Prostate gland (tissue), 2 donors: ENCODE data around the gene MRFAP1. TPM values are rescaled to one million over a fixed set of nuclear protein-coding genes. Genes with fewer than 3 reads are reported as not detected.
A peak's percentile ranks its signal among the peaks of the same experiment; 100 is the strongest.

Source experiments
- DNase-seq: peaks from one replicate; pipeline ENCODE4 v3.0.0-alpha.2; 2019; ENCODE audit warnings: low spot score
- H3K27ac ChIP-seq, 2 donors: fragments of 200-600 bp; sonication (generic); 2 replicates each; pipeline ENCODE4 v1.5.1; 2017 to 2019
- H3K27me3 ChIP-seq: fragments of 200-600 bp; sonication (generic); replicated peaks from 2 replicates; pipeline ENCODE4 v1.5.1; 2019; ENCODE audit not compliant: insufficient read depth
- H3K36me3 ChIP-seq, 2 donors: fragments of 200-600 bp; sonication (generic); 1 replicate in 1 of 2; 2 replicates in 1 of 2; pipeline versions ENCODE4 v1.5.1 to v1.8.1; 2017 to 2019
- H3K4me1 ChIP-seq: fragments of 200-600 bp; sonication (generic); replicated peaks from 2 replicates; pipeline ENCODE4 v1.5.1; 2019
- H3K4me3 ChIP-seq, 2 donors: fragments of 200-600 bp; sonication (generic); 2 replicates each; pipeline ENCODE4 v1.5.1; 2017 to 2019
- H3K9me3 ChIP-seq: fragments of 200-600 bp; sonication (generic); 2 replicates; pipeline ENCODE4 v1.5.1; 2017
- POLR2A ChIP-seq: fragments of 450-650 bp; IDR thresholded peaks from one replicate; pipeline ENCODE4 v1.6.1; 2016; ENCODE audit warnings: antibody characterized with exemption, mild to moderate bottlenecking
- POLR2AphosphoS5 ChIP-seq: sonication (generic); formaldehyde crosslinking; IDR thresholded peaks from one replicate; pipeline ENCODE4 v1.6.1; 2017; ENCODE audit warnings: antibody characterized with exemption
- WGBS: methylation state at CpG from one replicate; pipeline ENCODE4 v1.1.5; 2018; 5-methylcytosine and 5-hydroxymethylcytosine counted together
- intact Hi-C: fragments of 100-400 bp; cut with DNase I; formaldehyde crosslinking; loops from one replicate; pipeline ENCODE4 v1.14.2; 2022
- total RNA-seq, 2 donors: library from RNA; depleted of rRNA; stranded (reverse); fragments of >200 nt; gene quantifications; one replicate each; pipeline ENCODE4 v1.1.0, GENCODE V29; 2016
- TF ChIP-seq, protein P1 (sequence below), 4 experiments: fragments of 200-600 bp in 2 of 4; fragments of 450-650 bp in 2 of 4; sonication (generic) in 2 of 4; IDR thresholded peaks; 1 replicate in 3 of 4; 2 replicates in 1 of 4; pipeline ENCODE4 v1.5.1; 2016 to 2019; ENCODE audit warnings: antibody characterized with exemption in 4 of 4, mild to moderate bottlenecking in 2 of 4, moderate library complexity in 2 of 4

MRFAP1 gene
- 100 to 1,000 TPM; 256 to 298 TPM for total RNA-seq

DNA sequence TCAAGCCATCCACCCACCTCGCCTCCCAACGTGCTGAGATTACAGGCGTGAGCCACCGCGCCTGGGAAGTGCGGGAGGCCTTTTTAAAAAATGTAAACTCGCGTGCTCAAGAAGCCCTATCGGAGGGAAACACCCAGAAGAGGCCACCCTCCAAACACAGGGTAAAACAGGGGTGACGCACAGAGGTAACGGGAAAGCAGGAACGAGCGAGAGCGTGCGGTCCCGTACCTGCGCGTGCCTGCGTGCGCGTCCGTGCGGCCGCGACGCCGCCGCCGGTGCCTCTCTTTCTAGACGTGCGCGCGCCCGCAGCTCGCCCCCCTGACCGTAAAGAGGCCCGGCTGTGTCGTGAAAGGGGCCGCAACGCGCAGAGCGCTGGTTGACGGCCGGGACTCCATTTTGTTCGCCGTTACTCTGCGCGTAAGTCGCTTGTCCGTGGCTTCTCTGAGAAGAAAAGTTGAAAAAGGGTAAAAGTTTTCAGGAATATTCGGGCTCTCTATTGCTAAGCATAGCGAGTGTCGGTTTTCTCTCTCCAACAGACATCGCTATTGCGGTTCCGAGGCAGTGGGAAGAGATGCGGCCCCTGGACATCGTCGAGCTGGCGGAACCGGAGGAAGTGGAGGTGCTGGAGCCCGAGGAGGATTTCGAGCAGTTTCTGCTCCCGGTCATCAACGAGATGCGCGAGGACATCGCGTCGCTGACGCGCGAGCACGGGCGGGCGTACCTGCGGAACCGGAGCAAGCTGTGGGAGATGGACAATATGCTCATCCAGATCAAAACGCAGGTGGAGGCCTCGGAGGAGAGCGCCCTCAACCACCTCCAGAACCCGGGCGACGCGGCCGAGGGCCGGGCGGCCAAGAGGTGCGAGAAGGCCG, at the start of gene MRFAP1:
Gene MRFAP1, plus strand, starts transcription at position 394 of the 872 bp plus-strand sequence. Its CDS starts 178 bp downstream, at position 572.
- peak within 1 kb of the TSS; percentile 61 to 80 for H3K4me3 ChIP-seq
- TF ChIP-seq POLR2A, result peak; percentile 70
- peak; percentile 93 for TF ChIP-seq POLR2AphosphoS5
- TF ChIP-seq, protein P1, sequence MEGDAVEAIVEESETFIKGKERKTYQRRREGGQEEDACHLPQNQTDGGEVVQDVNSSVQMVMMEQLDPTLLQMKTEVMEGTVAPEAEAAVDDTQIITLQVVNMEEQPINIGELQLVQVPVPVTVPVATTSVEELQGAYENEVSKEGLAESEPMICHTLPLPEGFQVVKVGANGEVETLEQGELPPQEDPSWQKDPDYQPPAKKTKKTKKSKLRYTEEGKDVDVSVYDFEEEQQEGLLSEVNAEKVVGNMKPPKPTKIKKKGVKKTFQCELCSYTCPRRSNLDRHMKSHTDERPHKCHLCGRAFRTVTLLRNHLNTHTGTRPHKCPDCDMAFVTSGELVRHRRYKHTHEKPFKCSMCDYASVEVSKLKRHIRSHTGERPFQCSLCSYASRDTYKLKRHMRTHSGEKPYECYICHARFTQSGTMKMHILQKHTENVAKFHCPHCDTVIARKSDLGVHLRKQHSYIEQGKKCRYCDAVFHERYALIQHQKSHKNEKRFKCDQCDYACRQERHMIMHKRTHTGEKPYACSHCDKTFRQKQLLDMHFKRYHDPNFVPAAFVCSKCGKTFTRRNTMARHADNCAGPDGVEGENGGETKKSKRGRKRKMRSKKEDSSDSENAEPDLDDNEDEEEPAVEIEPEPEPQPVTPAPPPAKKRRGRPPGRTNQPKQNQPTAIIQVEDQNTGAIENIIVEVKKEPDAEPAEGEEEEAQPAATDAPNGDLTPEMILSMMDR (IDR thresholded peaks at IDR 0.05), result peak in 1 of 4 experiments; percentile 2
- H3K4me1 ChIP-seq, result peaks cover 9% of the 10 kb centered on the region
- WGBS, result under 1% methylated on average over 90 of the region's 90 CpGs
- H3K27me3 ChIP-seq, result no peaks in the 10 kb centered on the region
- H3K9me3 ChIP-seq, result no peaks in the 10 kb centered on the region
- intact Hi-C loops, result loop anchor here (1.0 kb wide), 1 partner anchor 69 kb away; the partner anchor contains the start of gene MRFAP1L1
- peak within 1 kb of the TSS; percentile 91 to 94 for H3K27ac ChIP-seq
- no peaks in the 10 kb centered on the region for H3K36me3 ChIP-seq
- DNase-seq, result peak; percentile 95

DNA sequence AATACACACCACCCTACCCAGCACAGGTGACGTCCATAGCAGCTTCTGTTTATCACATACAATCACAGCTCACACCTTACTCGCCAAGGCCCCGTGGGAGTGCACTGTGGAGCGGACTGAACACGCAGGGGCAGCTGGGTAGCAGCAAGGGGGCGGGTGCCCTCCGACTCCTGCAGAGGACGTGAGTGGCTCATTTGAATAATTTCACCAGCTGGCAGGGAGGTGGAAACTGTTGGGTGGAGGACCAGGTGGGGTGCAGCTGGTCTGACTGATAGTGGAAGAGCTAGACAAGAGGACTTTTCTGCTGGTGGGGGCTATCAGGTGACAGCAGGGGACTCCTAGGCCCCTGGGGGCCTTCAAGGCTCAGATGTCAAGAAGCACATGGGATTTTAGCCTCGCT, 49.2 kb upstream of the MRFAP1 start:
- no peaks in the 10 kb centered on the region for H3K4me1 ChIP-seq
- no peaks in the 10 kb centered on the region for H3K9me3 ChIP-seq
- no peaks in the 10 kb centered on the region for H3K27me3 ChIP-seq
- TF ChIP-seq, protein P1 (IDR thresholded peaks at IDR 0.05), result no peak
- TF ChIP-seq POLR2A (no peak), POLR2AphosphoS5 (no peak)
- no peak overlapping the region for H3K27ac ChIP-seq
- 79% methylated on average over 9 of the region's 9 CpGs for whole genome bisulfite sequencing
- H3K36me3 ChIP-seq, result peaks cover 0 to 4% of the 10 kb centered on the region in 2 donors
- no peak for DNase-seq
- H3K4me3 ChIP-seq, result no peak overlapping the region
- intact Hi-C loops, result no loop called here

DNA sequence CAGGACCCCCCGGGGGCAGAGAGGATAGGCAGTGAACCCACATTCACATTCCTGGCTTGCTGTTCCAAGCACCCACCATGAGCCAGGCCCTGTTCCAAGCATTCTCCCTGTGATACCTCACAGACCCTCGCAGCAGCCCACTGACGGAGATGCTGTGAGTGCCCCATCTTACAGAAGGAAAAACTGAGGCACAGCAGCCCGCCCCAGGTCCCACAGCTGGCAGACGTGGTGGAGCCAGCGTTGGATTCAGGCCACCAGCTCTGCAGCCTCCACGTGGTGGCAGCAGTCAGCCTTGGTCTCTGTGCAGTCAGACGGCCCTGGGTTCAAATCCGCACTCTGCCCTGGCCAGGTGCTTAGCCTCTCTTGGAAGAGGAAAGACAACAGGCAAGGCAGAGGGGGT, 48.7 kb upstream of the MRFAP1 start:
- Histone ChIP-seq H3K27ac (no peak overlapping the region), H3K4me3 (no peak overlapping the region), H3K27me3 (no peaks in the 10 kb centered on the region), H3K4me1 (no peaks in the 10 kb centered on the region), H3K36me3 (peaks cover 0 to 4% of the 10 kb centered on the region in 2 donors), H3K9me3 (no peaks in the 10 kb centered on the region)
- intact Hi-C loops, result no loop called here
- DNase-seq, result no peak
- WGBS, result 78% methylated on average over 8 of the region's 9 CpGs
- TF ChIP-seq, protein P1 (IDR thresholded peaks at IDR 0.05), result no peak
- TF ChIP-seq POLR2A (no peak), POLR2AphosphoS5 (no peak)

DNA sequence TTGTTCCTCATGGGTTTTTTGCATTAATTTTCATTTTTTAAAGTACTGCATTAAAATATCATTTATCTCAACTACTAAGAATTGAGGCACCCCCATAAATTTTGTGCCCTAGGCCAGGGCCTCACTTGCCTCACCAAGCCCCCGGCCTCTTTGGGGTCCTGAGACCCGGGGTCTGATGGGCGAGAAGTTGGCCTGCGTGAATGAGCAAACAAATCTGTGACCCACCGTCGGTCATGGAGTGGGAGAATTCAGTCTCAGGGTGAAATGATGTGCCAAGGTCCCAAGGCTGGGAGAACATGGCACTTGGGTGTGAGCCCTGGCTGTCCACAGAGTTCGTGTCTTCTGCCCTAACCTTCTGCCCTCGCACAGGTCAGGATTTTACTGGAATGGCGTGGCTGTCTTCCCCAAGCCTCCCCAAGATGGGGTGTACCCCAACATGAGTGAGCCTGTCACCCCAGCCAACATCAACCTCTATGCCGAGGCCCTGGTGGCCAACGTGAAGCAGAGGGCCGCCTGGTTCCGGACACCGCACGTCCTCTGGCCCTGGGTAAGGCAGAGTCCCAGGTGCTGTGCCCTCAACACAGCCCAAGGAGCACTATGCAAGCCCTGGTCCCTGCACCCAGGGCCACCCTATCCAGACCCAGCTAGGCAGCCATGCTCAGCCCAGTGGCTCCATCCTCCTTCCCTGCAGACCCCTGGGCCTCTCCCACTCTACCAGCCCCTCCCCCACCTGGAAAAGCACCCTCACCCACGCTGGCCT, 47.5 kb upstream of the MRFAP1 start:
- intact Hi-C loops, result no loop called here
- no peaks in the 10 kb centered on the region for H3K4me1 ChIP-seq
- no peaks in the 10 kb centered on the region for H3K27me3 ChIP-seq
- TF ChIP-seq POLR2AphosphoS5 (no peak), POLR2A (no peak)
- TF ChIP-seq, protein P1 (IDR thresholded peaks at IDR 0.05), result no peak
- DNase-seq, result no peak
- WGBS, result 89% methylated on average over 16 of the region's 16 CpGs
- H3K27ac ChIP-seq, result no peak overlapping the region
- no peaks in the 10 kb centered on the region for H3K9me3 ChIP-seq
- no peak overlapping the region for H3K4me3 ChIP-seq
- peaks cover 0 to 4% of the 10 kb centered on the region in 2 donors for H3K36me3 ChIP-seq
